ENCODE measurements around the gene MAP1LC3A. TPM values are rescaled to one million over a fixed set of nuclear protein-coding genes. Genes with fewer than 3 reads are reported as not detected.
"Not testable (repeated sequence)": the region's sequence is repeated elsewhere in the genome, so short reads cannot be mapped to it uniquely, and the experiment has no call there.

The MAP1LC3A gene
- 0.37 TPM in 1 of 2 replicates, not detected in the other for total RNA-seq (2014; rRNA removed; shearing (Covaris generic))

- in situ Hi-C loops (cut with HindIII; ENCODE audit: low sequenced_read_pairs): no loop called here
- peak; percentile 97 for DNase-seq (ENCODE audit: low spot score)
Observed at GRCh38 chr20:34558320-34559218, at the start of gene MAP1LC3A. MAP1LC3A (plus strand) TSS chr20:34558718; CDS start chr20:34558869, 151 bp downstream.

- no peak for DNase-seq (ENCODE audit: low spot score)
- in situ Hi-C loops (cut with HindIII; ENCODE audit: low sequenced_read_pairs): no loop called here
Observed at GRCh38 chr20:34510575-34510974, 47.9 kb upstream of the MAP1LC3A start.

GRCh38 chr20:34511891-34512265, 46.6 kb upstream of the MAP1LC3A start:
- in situ Hi-C loops (cut with HindIII; ENCODE audit: low sequenced_read_pairs): no loop called here
- no peak for DNase-seq (ENCODE audit: low spot score)

GRCh38 chr20:34512266-34512954, 46.1 kb upstream of the MAP1LC3A start:
- in situ Hi-C loops (cut with HindIII; ENCODE audit: low sequenced_read_pairs): no loop called here
- DNase-seq (ENCODE audit: low spot score): no peak

GRCh38 chr20:34512955-34513419, 45.5 kb upstream of the MAP1LC3A start:
- no peak for DNase-seq (ENCODE audit: low spot score)
- in situ Hi-C loops (cut with HindIII; ENCODE audit: low sequenced_read_pairs): no loop called here

GRCh38 chr20:34514034-34514433, 44.5 kb upstream of the MAP1LC3A start:
- DNase-seq (ENCODE audit: low spot score); in situ Hi-C loops (cut with HindIII; ENCODE audit: low sequenced_read_pairs): not testable (repeated sequence)

- in situ Hi-C loops (cut with HindIII; ENCODE audit: low sequenced_read_pairs): no loop called here
- no peak for DNase-seq (ENCODE audit: low spot score)
Observed at GRCh38 chr20:34514897-34515483, 43.5 kb upstream of the MAP1LC3A start.

GRCh38 chr20:34515484-34516246, 42.9 kb upstream of the MAP1LC3A start:
- in situ Hi-C loops (cut with HindIII; ENCODE audit: low sequenced_read_pairs): no loop called here

GRCh38 chr20:34516247-34517113, 42.0 kb upstream of the MAP1LC3A start, which contains the start of gene DYNLRB1:
DYNLRB1 (plus strand) TSS chr20:34516422; CDS start chr20:34516459, 37 bp downstream.
- in situ Hi-C loops (cut with HindIII; ENCODE audit: low sequenced_read_pairs): no loop called here
- DNase-seq (ENCODE audit: low spot score): peak; percentile 98

More at GRCh38 chr20:34515484-34516246, 42.9 kb upstream of the MAP1LC3A start:
- DNase-seq (ENCODE audit: low spot score): peak; percentile 84

GRCh38 chr20:34517114-34517505, 41.4 kb upstream of the MAP1LC3A start:
- no peak for DNase-seq (ENCODE audit: low spot score)
- in situ Hi-C loops (cut with HindIII; ENCODE audit: low sequenced_read_pairs): no loop called here

- DNase-seq (ENCODE audit: low spot score); in situ Hi-C loops (cut with HindIII; ENCODE audit: low sequenced_read_pairs): not testable (repeated sequence)
Observed at GRCh38 chr20:34518863-34519262, 39.7 kb upstream of the MAP1LC3A start.

- DNase-seq (ENCODE audit: low spot score); in situ Hi-C loops (cut with HindIII; ENCODE audit: low sequenced_read_pairs): not testable (repeated sequence)
Observed at GRCh38 chr20:34519841-34520240, 38.7 kb upstream of the MAP1LC3A start.

- in situ Hi-C loops (cut with HindIII; ENCODE audit: low sequenced_read_pairs): no loop called here
- peak; percentile 54 for DNase-seq (ENCODE audit: low spot score)
Observed at GRCh38 chr20:34522969-34523871, 35.3 kb upstream of the MAP1LC3A start.

GRCh38 chr20:34524426-34524825, 34.1 kb upstream of the MAP1LC3A start:
- no peak for DNase-seq (ENCODE audit: low spot score)
- in situ Hi-C loops (cut with HindIII; ENCODE audit: low sequenced_read_pairs): no loop called here

- in situ Hi-C loops (cut with HindIII; ENCODE audit: low sequenced_read_pairs): no loop called here
- no peak for DNase-seq (ENCODE audit: low spot score)
Observed at GRCh38 chr20:34525342-34525708, 33.2 kb upstream of the MAP1LC3A start.

GRCh38 chr20:34525709-34526416, 32.7 kb upstream of the MAP1LC3A start:
- in situ Hi-C loops (cut with HindIII; ENCODE audit: low sequenced_read_pairs): no loop called here
- peak; percentile 21 for DNase-seq (ENCODE audit: low spot score)
